Sigmoid colon (tissue), 7 donors: ENCODE data around the gene RLN1. TPM values are rescaled to one million over a fixed set of nuclear protein-coding genes. Genes with fewer than 3 reads are reported as not detected.
"Not testable (repeated sequence)": the region's sequence is repeated elsewhere in the genome, so short reads cannot be mapped to it uniquely, and the experiment has no call there.

Source experiments
- DNase-seq: peaks from one replicate; pipeline ENCODE4 v3.0.0-alpha.2; 2019
- H3K27ac ChIP-seq, 4 donors: fragments of 200-600 bp; sonication (generic); one replicate each; pipeline ENCODE4 v1.5.1; 2016 to 2019; ENCODE audit warnings: mild to moderate bottlenecking in 1 of 4
- H3K27me3 ChIP-seq, 3 donors: fragments of 200-600 bp; sonication (generic); one replicate each; pipeline ENCODE4 v1.5.1; 2019; ENCODE audit warnings: mild to moderate bottlenecking in 1 of 3
- H3K36me3 ChIP-seq, 4 donors: fragments of 200-600 bp; sonication (generic); one replicate each; pipeline ENCODE4 v1.5.1; 2016 to 2019
- H3K4me1 ChIP-seq, 4 donors: fragments of 200-600 bp; sonication (generic); one replicate each; pipeline ENCODE4 v1.5.1; 2017 to 2019
- H3K4me3 ChIP-seq, 4 donors: fragments of 200-600 bp; sonication (generic); one replicate each; pipeline ENCODE4 v1.5.1; 2017 to 2019; ENCODE audit warnings: mild to moderate bottlenecking in 2 of 4, moderate library complexity in 1 of 4
- H3K9me3 ChIP-seq, 4 donors: fragments of 200-600 bp in 3 of 4; sonication (generic) in 3 of 4; one replicate each; pipeline versions ENCODE4 v1.5.1 to v1.6.1; 2013 to 2019
- EP300 ChIP-seq, 4 donors: sonication (generic); formaldehyde crosslinking; IDR thresholded peaks; one replicate each; pipeline ENCODE4 v1.6.1; 2017; ENCODE audit warnings: antibody characterized with exemption in 4 of 4
- POLR2A ChIP-seq, 2 donors: fragments of 450-650 bp; IDR thresholded peaks; one replicate each; pipeline ENCODE4 v1.6.1; 2016; ENCODE audit warnings: antibody characterized with exemption in 2 of 2, mild to moderate bottlenecking in 2 of 2, moderate library complexity in 2 of 2
- POLR2AphosphoS5 ChIP-seq, 4 donors: sonication (generic); formaldehyde crosslinking; IDR thresholded peaks; one replicate each; pipeline ENCODE4 v1.6.1; 2017; ENCODE audit warnings: antibody characterized with exemption in 4 of 4
- WGBS, 2 donors: extraction: QIAGEN DNeasy Blood & Tissue Kit; methylation state at CpG; one replicate each; pipeline ENCODE4 v1.1.7; 2013; 5-methylcytosine and 5-hydroxymethylcytosine counted together
- intact Hi-C: fragments of 100-400 bp; cut with DNase I; formaldehyde crosslinking; loops from one replicate; pipeline ENCODE4 v1.15.1; 2023
- polyA plus RNA-seq, 3 donors: library from polyadenylated mRNA; stranded (reverse); fragments of 200-250 nt; gene quantifications; one replicate each; pipeline ENCODE4 v1.2.3, GENCODE V29; 2013
- total RNA-seq, 4 donors: library from RNA; depleted of rRNA; stranded (reverse); fragments of >200 nt; gene quantifications; one replicate each; pipeline ENCODE4 v1.1.0, GENCODE V29; 2016
- TF ChIP-seq, protein P1 (sequence below), 4 experiments: fragments of 450-650 bp in 3 of 4; fragments of 200-600 bp in 1 of 4; IDR thresholded peaks; one replicate each; pipeline ENCODE4 v1.5.1; 2016 to 2019; ENCODE audit warnings: antibody characterized with exemption in 4 of 4, mild to moderate bottlenecking in 3 of 4, moderate library complexity in 2 of 4
- donor health status: healthy with polysubstance abuse.
- donor health status: Bipolar disorder and iron deficiency.
- donor health status: healthy.

Gene RLN1
- total and polyA plus RNA-seq, 7 donors, result 0.51 TPM; not detected in 6

DNA sequence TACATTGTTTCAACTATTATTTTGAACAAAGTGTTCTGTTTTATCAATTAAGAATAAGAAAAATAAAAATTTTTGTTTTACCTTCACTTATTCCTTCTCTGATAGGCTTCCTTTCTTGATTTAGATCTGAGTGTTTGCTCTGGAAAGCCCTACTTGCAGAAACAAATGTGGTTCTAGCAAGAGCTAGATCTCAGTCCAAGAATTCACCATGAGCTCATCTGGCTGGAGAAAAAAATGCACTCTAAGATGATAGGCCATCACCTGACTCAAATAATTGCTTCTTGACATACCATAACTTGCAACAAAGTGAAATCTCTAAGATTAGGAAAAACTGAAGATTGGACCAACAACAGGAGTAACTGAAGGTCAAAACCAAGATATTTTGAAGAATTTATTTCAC is 28.8 kb downstream of the RLN1 start:
- TF ChIP-seq, protein P1, sequence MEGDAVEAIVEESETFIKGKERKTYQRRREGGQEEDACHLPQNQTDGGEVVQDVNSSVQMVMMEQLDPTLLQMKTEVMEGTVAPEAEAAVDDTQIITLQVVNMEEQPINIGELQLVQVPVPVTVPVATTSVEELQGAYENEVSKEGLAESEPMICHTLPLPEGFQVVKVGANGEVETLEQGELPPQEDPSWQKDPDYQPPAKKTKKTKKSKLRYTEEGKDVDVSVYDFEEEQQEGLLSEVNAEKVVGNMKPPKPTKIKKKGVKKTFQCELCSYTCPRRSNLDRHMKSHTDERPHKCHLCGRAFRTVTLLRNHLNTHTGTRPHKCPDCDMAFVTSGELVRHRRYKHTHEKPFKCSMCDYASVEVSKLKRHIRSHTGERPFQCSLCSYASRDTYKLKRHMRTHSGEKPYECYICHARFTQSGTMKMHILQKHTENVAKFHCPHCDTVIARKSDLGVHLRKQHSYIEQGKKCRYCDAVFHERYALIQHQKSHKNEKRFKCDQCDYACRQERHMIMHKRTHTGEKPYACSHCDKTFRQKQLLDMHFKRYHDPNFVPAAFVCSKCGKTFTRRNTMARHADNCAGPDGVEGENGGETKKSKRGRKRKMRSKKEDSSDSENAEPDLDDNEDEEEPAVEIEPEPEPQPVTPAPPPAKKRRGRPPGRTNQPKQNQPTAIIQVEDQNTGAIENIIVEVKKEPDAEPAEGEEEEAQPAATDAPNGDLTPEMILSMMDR (IDR thresholded peaks at IDR 0.05), result no peak
- TF ChIP-seq POLR2A (IDR thresholded peaks at IDR 0.05) (no peak), EP300 (IDR thresholded peaks at IDR 0.05) (no peak), POLR2AphosphoS5 (IDR thresholded peaks at IDR 0.05) (no peak)
- DNase-seq, result no peak
- no peak overlapping the region for H3K27ac ChIP-seq
- H3K4me3 ChIP-seq, result no peak overlapping the region
- intact Hi-C loops, result no loop called here
- no peaks in the 10 kb centered on the region for H3K27me3 ChIP-seq
- no peaks in the 10 kb centered on the region for H3K4me1 ChIP-seq
- peaks cover 0 to 9% (median 3%) of the 10 kb centered on the region in 4 donors for H3K9me3 ChIP-seq
- H3K36me3 ChIP-seq, result no peaks in the 10 kb centered on the region

DNA sequence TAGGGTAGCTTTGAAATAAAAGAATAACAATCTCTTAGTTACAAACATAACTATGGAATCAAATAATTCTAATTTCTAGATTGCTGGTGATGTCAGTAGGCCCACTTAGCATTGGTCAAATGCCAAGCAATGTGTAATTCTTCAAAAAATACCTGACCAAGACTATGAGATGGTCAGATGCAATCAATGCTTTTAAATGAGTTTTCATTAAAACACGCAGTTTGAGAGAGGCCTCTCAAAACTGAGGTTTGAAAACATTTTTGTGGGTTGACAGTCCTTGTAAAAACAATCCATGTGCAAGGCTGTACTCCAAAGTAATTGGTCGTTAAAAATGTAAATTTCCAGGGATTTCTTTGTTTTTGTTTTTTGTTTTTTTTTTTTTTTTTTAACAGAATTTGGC is 33.9 kb downstream of the RLN1 start:
- no peak for DNase-seq
- Histone ChIP-seq H3K27me3 (no peaks in the 10 kb centered on the region), H3K4me1 (no peaks in the 10 kb centered on the region), H3K4me3 (no peak overlapping the region), H3K27ac (no peak overlapping the region), H3K36me3 (no peaks in the 10 kb centered on the region), H3K9me3 (no peaks in the 10 kb centered on the region)
- intact Hi-C loops, result no loop called here
- TF ChIP-seq POLR2A (IDR thresholded peaks at IDR 0.05), result no peak
- TF ChIP-seq EP300 (IDR thresholded peaks at IDR 0.05), result no peak
- no peak for TF ChIP-seq POLR2AphosphoS5 (IDR thresholded peaks at IDR 0.05)
- TF ChIP-seq, protein P1 (IDR thresholded peaks at IDR 0.05), result no peak
- 88 to 89% methylated on average over 2 of the region's 2 CpGs for WGBS, 2 donors

DNA sequence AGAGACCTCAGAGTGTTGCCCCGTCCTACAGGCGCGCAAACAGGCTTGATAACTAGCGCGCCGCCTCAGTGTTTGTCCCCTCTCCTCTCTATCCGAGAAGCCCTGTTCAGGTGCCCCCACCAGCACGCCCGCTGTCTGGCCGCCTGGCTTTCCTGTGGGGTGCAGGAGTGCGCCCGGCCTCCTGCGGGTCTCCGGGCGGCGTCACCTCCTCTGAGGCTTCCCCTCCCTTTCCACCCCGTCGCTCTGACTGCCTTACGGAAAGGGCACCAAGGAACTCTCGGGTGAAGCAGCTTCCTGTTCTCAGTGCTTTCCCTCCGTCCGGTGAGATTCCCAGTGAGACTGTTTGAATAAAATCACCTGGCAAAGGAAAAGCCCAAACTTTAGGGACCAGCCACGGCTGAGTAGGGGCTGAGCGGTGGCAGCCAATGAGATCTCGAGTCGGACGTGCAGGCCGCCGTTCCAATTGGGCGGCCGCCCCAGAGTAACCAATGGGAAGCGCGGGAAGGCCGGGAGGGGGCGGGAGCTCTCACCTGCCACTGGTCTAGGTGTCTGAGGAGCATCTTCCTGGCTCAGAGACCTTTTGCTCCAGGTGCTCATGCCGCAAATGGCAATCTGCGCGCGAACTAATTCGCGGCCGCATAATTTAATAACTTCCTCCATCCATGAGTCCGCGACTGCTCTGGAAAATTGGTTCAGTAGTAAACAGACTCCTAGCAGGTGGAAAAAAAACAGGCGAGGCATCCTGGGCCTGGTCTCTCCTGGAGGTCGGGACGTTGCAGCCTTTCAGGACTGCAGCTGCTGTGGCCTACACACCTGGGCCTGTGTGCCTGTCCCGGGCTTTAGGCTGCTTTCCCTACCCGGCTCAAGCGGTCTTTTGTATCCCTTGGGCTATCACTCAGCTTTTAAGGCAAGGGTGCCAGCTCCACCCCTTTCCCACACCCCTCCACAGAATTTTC is 35.6 kb downstream of the RLN1 start, which contains the start of gene RLN2:
Gene RLN2, minus strand, starts transcription at position 877 of the 956 bp plus-strand sequence. Its CDS starts 136 bp downstream, at position 741.
- DNase-seq, intact Hi-C loops, H3K27ac ChIP-seq, H3K4me1 ChIP-seq, H3K9me3 ChIP-seq, H3K27me3 ChIP-seq, H3K36me3 ChIP-seq: not testable (repeated sequence)
- WGBS, 2 donors, result 12 to 24% methylated on average over 15 of the region's 50 CpGs
- peak within 1 kb of the TSS in 1 of 4 donors; percentile 5 for H3K4me3 ChIP-seq

DNA sequence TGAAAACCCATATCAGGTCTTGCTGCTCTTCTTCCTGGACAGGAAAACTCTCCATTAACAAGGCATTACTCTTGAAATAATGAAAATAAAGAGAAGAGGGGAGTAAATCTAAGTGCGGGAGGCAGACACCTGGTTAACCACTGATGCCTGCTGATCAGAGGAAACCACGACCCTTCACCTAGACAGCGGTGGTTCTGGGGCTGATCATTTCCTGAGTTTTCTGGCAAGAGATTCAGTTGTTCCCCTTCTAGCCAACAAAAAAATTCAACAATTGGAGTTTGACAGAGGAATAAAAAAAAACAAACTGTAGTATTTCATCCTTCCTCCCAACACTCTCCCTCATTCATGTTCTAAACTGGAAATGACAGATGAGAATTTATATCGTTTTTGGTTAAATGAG is 38.1 kb downstream of the RLN1 start:
- Histone ChIP-seq H3K27me3 (no peaks in the 10 kb centered on the region), H3K4me3 (no peak overlapping the region), H3K36me3 (no peaks in the 10 kb centered on the region), H3K9me3 (no peaks in the 10 kb centered on the region), H3K4me1 (no peaks in the 10 kb centered on the region), H3K27ac (no peak overlapping the region)
- WGBS, 2 donors, result 37 to 81% methylated on average over 4 of the region's 4 CpGs
- intact Hi-C loops, result no loop called here
- no peak for DNase-seq
- TF ChIP-seq POLR2AphosphoS5 (IDR thresholded peaks at IDR 0.05), result no peak
- no peak for TF ChIP-seq EP300 (IDR thresholded peaks at IDR 0.05)
- TF ChIP-seq POLR2A (IDR thresholded peaks at IDR 0.05), result no peak
- TF ChIP-seq, protein P1 (IDR thresholded peaks at IDR 0.05), result no peak

DNA sequence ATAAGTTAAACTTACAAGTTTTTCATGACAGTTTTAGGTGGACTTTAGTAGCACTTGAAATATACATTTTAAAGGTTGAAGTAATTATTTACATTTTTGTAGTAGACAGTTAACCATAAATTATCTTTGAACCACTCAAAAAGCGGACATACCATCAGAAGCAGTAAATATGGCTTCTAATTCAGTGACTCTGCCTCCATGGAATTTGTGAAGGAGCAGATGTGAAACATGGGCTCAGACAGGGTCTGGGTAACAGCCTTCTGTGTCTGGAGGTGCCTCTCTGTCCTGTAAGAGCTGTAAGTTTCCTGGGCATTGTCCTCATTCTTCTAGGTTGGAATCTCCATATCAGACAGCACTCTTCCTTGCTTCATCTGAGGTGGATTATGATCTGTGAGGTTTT is 47.5 kb downstream of the RLN1 start:
- H3K9me3 ChIP-seq, result no peaks in the 10 kb centered on the region
- H3K27me3 ChIP-seq, result no peaks in the 10 kb centered on the region
- H3K4me3 ChIP-seq, result no peak overlapping the region
- no peak for DNase-seq
- H3K36me3 ChIP-seq, result no peaks in the 10 kb centered on the region
- no peak for TF ChIP-seq POLR2A (IDR thresholded peaks at IDR 0.05)
- TF ChIP-seq, protein P1 (IDR thresholded peaks at IDR 0.05), result no peak
- TF ChIP-seq POLR2AphosphoS5 (IDR thresholded peaks at IDR 0.05), result no peak
- no peak for TF ChIP-seq EP300 (IDR thresholded peaks at IDR 0.05)
- intact Hi-C loops, result no loop called here
- no peaks in the 10 kb centered on the region for H3K4me1 ChIP-seq
- 78 to 89% methylated on average over 1 of the region's 1 CpG for WGBS, 2 donors
- no peak overlapping the region for H3K27ac ChIP-seq
